ENCODE measurements around the gene PEX14. TPM values are rescaled to one million over a fixed set of nuclear protein-coding genes. Genes with fewer than 3 reads are reported as not detected.

The PEX14 gene
- total and polyA plus RNA-seq, 2 donors (not counting 3 experiments of a cell fraction or from before 2014, with no cell fraction given): 19.5 to 26.5 TPM

DNA sequence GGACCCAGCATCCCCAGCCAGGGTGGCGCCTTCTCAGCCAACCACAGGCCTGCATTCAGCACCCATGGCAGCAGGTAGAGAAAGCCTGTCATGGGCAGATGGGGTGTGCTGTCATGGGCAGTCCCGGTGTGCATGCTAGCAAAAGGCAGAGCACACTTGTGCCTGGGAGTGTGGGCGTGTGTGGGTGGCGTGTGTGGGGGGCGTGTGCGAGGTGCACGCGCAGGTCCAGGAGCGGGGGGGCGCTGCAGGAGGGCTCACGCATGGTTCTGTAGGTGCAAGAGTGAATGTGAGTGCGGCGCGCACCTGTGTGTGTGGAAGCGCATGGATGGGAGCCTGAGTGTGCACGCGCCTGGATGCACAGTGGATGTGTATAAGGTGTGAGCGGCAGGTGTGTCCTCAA, 184.5 kb downstream of the PEX14 start:
- Histone ChIP-seq H2AFZ (ENCODE audit: low read depth, low read length) (no peak overlapping the region), H3K79me2 (ENCODE audit: control insufficient read depth, insufficient read depth, low read length) (no peaks in the 10 kb centered on the region), H3K9ac (replicated peaks; ENCODE audit: extremely low read depth, insufficient read depth, low read length) (no peak overlapping the region), H3K27me3 (ENCODE audit: control insufficient read depth in 2 of 2, insufficient read depth in 2 of 2, low read length in 2 of 2) (no peaks in the 10 kb centered on the region), H3K4me1 (ENCODE audit: control insufficient read depth, extremely low read depth, insufficient read depth, low read length) (no peaks in the 10 kb centered on the region), H3K36me3 (ENCODE audit: control insufficient read depth in 2 of 2, extremely low read depth in 1 of 2, insufficient read depth in 2 of 2, low read length in 2 of 2) (no peaks in the 10 kb centered on the region), H3K9me1 (replicated peaks; ENCODE audit: control insufficient read depth, extremely low read depth, insufficient read depth, low read length) (no peaks in the 10 kb centered on the region), H3K4me3 (replicated peaks in 1 of 3; ENCODE audit: insufficient read depth in 1 of 3, low read depth in 1 of 3, low read length in 3 of 3) (no peak overlapping the region), H3K4me2 (ENCODE audit: insufficient read depth, low read length) (no peak overlapping the region), H3K9me3 (replicated peaks; ENCODE audit: control insufficient read depth, insufficient read depth, low read length) (no peaks in the 10 kb centered on the region), H4K20me1 (replicated peaks; ENCODE audit: control insufficient read depth, extremely low read depth, insufficient read depth, low read length) (no peaks in the 10 kb centered on the region), H3K27ac (ENCODE audit: insufficient read depth, low read depth, low read length) (no peak overlapping the region)
- no TSS peak for BruUV-seq (replicated peaks)
- DNase-seq (ENCODE audit: low read depth, low spot score): no peak
- FAIRE-seq: no peak
- ChIA-PET POLR2A (no interaction called here), CTCF (no interaction called here)
- dilution Hi-C loops (cut with MboI; ENCODE audit: extremely low pct_ligation_motif_present, low sequenced_read_pairs) (no loop called here), intact Hi-C loops (cut with micrococcal nuclease) (no loop called here)
- TF ChIP-seq POLR2AphosphoS5 (IDR thresholded peaks at IDR 0.05; ENCODE audit: insufficient read depth, low read depth, low read length) (no peak), POLR2A (IDR thresholded peaks at IDR 0.05; ENCODE audit: low read depth, low read length) (no peak), GATA2 (IDR thresholded peaks at IDR 0.05; ENCODE audit: insufficient read depth, insufficient read length, low read depth, low read length) (no peak), JUN (IDR thresholded peaks at IDR 0.05; ENCODE audit: borderline replicate concordance, insufficient read depth, insufficient read length, low read depth) (no peak)

DNA sequence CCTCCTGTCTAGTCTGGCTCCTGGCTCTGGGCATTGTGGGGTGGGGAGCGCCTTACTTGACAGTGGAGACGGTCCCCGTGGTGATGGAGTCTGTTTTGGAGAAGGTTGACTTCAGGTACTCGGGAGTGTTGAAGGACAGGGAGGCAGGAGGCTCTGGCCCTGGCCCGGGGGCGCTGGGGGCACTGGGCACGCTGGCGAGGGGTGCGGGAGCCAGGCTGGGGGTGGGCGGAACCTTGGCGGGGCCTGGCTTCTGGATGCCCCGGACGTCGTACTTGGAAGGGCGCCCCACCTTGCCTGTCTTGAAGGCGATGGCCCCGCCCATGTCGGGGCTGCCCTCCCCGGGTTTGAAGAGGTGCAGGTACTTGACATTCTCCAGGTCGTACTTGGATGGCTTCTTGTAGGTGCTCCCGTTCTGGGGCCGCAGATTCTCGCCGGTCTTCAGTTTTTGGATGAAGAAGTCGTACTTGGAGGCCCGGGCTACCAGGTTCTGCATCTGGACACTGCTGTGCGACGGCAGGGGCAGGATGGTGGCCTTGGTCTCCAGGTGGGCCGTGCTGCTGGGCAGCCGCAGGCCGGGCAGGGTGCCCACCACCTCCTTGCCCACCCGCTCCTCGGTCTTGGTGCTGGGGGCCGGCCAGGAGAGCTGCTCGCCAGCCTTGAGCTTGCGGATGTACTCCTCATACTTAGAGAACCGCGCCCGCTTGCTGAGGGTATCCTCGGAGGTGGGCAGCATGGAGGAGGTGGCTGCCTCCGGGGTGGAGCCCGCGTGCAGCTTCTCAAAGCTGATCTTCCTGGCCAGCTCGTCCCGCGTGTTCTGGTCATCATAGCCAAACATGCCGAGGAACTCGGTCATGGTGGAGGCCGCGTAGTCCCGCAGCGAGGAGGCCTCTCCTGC, 185.1 kb downstream of the PEX14 start:
- Histone ChIP-seq H3K27me3 (ENCODE audit: control insufficient read depth in 2 of 2, insufficient read depth in 2 of 2, low read length in 2 of 2) (no peaks in the 10 kb centered on the region), H3K9me3 (replicated peaks; ENCODE audit: control insufficient read depth, insufficient read depth, low read length) (no peaks in the 10 kb centered on the region), H3K27ac (ENCODE audit: insufficient read depth, low read depth, low read length) (no peak overlapping the region), H2AFZ (ENCODE audit: low read depth, low read length) (no peak overlapping the region), H3K9me1 (replicated peaks; ENCODE audit: control insufficient read depth, extremely low read depth, insufficient read depth, low read length) (no peaks in the 10 kb centered on the region), H3K4me2 (ENCODE audit: insufficient read depth, low read length) (no peak overlapping the region), H3K4me3 (replicated peaks in 1 of 3; ENCODE audit: insufficient read depth in 1 of 3, low read depth in 1 of 3, low read length in 3 of 3) (no peak overlapping the region), H3K9ac (replicated peaks; ENCODE audit: extremely low read depth, insufficient read depth, low read length) (no peak overlapping the region), H3K36me3 (ENCODE audit: control insufficient read depth in 2 of 2, extremely low read depth in 1 of 2, insufficient read depth in 2 of 2, low read length in 2 of 2) (no peaks in the 10 kb centered on the region), H3K79me2 (ENCODE audit: control insufficient read depth, insufficient read depth, low read length) (no peaks in the 10 kb centered on the region), H3K4me1 (ENCODE audit: control insufficient read depth, extremely low read depth, insufficient read depth, low read length) (no peaks in the 10 kb centered on the region), H4K20me1 (replicated peaks; ENCODE audit: control insufficient read depth, extremely low read depth, insufficient read depth, low read length) (no peaks in the 10 kb centered on the region)
- BruUV-seq (replicated peaks): no TSS peak
- dilution Hi-C loops (cut with MboI; ENCODE audit: extremely low pct_ligation_motif_present, low sequenced_read_pairs) (no loop called here), intact Hi-C loops (cut with micrococcal nuclease) (no loop called here)
- no peak for FAIRE-seq
- TF ChIP-seq MYC (IDR thresholded peaks at IDR 0.05; ENCODE audit: low read depth, low read length): no peak
- ChIA-PET POLR2A (no interaction called here), CTCF (no interaction called here)
- no peak for DNase-seq (ENCODE audit: low read depth, low spot score)

Measured in endothelial cell of umbilical vein (primary cell).